Epithelial cell of esophagus (primary cell): ENCODE measurements around the gene ASXL2.

Experiments used
- DNase-seq: peaks from one replicate; pipeline ENCODE4 v3.0.0; 2010; ENCODE audit warnings: low read depth
- H3K4me3 ChIP-seq: 2 replicates; pipeline ENCODE4 v1.5.1; 2011; ENCODE audit warnings: mild to moderate bottlenecking, low read length, control low read depth
- TF ChIP-seq, protein P1 (sequence below): IDR thresholded peaks from 2 replicates; pipeline ENCODE4 v1.5.1; 2011; ENCODE audit warnings: low read depth, mild to moderate bottlenecking, low read length, control low read depth, inconsistent platforms; ENCODE audit not compliant: insufficient read depth; ENCODE audit errors: missing control alignments

ASXL2 gene

GRCh38 chr2:25685741-25686140 is 192.5 kb downstream of the ASXL2 start:
- no peak for DNase-seq
- TF ChIP-seq, protein P1, sequence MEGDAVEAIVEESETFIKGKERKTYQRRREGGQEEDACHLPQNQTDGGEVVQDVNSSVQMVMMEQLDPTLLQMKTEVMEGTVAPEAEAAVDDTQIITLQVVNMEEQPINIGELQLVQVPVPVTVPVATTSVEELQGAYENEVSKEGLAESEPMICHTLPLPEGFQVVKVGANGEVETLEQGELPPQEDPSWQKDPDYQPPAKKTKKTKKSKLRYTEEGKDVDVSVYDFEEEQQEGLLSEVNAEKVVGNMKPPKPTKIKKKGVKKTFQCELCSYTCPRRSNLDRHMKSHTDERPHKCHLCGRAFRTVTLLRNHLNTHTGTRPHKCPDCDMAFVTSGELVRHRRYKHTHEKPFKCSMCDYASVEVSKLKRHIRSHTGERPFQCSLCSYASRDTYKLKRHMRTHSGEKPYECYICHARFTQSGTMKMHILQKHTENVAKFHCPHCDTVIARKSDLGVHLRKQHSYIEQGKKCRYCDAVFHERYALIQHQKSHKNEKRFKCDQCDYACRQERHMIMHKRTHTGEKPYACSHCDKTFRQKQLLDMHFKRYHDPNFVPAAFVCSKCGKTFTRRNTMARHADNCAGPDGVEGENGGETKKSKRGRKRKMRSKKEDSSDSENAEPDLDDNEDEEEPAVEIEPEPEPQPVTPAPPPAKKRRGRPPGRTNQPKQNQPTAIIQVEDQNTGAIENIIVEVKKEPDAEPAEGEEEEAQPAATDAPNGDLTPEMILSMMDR = no peak

DNA sequence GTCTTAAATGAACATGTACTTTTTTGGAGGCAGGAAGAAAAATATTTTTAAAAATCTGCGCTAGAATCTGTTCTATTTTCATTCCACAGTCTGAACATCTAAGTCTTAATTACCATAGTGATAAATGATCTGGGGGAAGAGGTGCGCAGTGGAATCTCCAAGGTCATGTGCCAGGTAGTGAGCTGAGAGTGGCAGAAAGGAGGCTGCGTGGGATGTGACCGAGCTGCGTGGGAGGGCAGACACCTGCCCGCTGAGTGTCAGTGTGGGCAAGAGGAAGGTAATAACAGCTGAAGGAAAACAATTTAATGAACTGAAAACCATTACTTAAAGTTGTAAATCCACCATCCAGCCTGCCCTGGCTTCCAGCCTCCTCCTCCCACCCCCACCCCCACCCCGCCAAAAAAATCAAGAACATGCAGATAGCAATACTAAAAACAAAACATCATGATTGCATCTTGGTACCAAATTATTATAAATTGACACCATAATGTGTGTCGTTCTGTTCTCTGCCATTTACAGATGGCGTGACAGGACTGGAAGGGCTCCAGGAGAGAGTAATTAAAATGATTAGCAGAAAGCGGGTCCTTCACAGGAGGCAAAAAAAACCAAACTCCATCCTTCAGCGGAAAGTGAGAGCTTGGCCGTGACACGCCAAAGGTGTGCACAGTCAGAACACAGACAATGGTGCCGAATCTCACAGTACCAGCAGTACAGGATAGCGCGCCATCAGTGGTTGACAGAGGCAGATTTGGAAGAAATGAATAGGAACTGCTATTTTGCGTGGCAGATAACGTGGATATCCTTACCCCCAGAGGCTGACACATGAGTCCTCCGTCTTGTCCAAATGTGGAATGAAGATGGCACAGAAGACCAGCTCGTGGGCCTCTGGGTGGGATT is 193.5 kb downstream of the ASXL2 start:
- no peak for DNase-seq
- no peak overlapping the region for H3K4me3 ChIP-seq
- TF ChIP-seq, protein P1 = no peak

More at GRCh38 chr2:25685741-25686140, 192.5 kb downstream of the ASXL2 start:
- no peak overlapping the region for H3K4me3 ChIP-seq
